ENCODE data around the gene SSBP2. TPM values are rescaled to one million over a fixed set of nuclear protein-coding genes. Genes with fewer than 3 reads are reported as not detected.

SSBP2 gene
- total RNA-seq, 2 donors from 2014 or later, result 25.1 to 26.9 TPM

DNA sequence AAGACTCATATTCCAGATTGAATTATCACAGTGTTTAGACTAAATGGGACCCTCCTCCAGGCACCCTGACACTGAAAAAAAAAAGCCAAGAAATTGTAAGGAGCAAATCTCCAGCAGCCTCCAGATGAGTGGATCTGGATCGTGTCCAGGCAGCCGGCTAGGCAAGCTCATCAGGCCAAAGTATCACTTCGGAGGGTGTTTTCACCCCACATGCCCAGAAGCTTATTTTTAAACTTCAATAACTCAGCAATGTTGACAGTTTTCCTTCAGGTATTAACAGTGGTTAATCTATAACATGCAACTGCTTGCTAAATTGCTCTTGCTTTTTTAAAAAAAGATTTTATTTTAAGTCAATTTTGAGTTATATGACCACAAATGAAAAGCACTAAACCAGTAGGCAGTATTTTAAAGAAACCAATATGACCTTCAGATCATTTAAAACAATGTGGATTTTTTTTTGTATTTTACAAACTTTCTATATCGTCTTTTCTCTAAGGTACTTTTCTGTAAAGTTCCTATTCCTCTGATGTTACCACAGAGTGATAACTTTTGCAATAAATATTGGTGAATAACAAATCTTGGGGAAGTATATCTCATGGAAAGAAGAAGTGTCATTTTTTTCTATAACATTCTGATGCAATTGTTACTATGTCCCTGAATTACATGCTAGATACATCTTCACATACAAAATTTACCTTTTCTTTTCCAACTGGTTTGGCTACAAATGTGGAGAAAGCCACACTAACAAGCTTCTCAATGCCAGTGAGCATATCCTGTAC lies 387.6 kb downstream of the SSBP2 start:
- Histone ChIP-seq H3K4me3 (no peak overlapping the region), H3K27me3 (replicated peaks; ENCODE audit: insufficient read depth) (no peaks in the 10 kb centered on the region), H3K9me3 (no peaks in the 10 kb centered on the region), H3K4me1 (replicated peaks) (no peaks in the 10 kb centered on the region), H3K36me3 (no peaks in the 10 kb centered on the region), H3K27ac (no peak overlapping the region)
- DNase-seq (ENCODE audit: low spot score), result no peak
- 44% methylated on average over 4 of the region's 4 CpGs for WGBS
- intact Hi-C loops (cut with DNase I), result no loop called here
- no peak for TF ChIP-seq POLR2A (IDR thresholded peaks at IDR 0.05)
- TF ChIP-seq, protein P1, sequence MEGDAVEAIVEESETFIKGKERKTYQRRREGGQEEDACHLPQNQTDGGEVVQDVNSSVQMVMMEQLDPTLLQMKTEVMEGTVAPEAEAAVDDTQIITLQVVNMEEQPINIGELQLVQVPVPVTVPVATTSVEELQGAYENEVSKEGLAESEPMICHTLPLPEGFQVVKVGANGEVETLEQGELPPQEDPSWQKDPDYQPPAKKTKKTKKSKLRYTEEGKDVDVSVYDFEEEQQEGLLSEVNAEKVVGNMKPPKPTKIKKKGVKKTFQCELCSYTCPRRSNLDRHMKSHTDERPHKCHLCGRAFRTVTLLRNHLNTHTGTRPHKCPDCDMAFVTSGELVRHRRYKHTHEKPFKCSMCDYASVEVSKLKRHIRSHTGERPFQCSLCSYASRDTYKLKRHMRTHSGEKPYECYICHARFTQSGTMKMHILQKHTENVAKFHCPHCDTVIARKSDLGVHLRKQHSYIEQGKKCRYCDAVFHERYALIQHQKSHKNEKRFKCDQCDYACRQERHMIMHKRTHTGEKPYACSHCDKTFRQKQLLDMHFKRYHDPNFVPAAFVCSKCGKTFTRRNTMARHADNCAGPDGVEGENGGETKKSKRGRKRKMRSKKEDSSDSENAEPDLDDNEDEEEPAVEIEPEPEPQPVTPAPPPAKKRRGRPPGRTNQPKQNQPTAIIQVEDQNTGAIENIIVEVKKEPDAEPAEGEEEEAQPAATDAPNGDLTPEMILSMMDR (IDR thresholded peaks at IDR 0.05), result no peak
- no peak for TF ChIP-seq POLR2AphosphoS5 (IDR thresholded peaks at IDR 0.05)

Other genes with a start within 250 kb of the SSBP2 start
- 10 to 100 TPM in 1 of 2 donors, 1 to 10 TPM in 1; 3.2 to 16.7 TPM for gene ATG10, start 220.9 kb upstream of the SSBP2 start, total RNA-seq

Data from prostate gland (tissue), 2 donors.